NCI-H1694 (cell line): ENCODE results near the gene KLHL29.

Source experiments
- DNase-seq: peaks from one replicate; lab custom pipeline; 2025; lab: John Stamatoyannopoulos, UW

The KLHL29 gene

DNA sequence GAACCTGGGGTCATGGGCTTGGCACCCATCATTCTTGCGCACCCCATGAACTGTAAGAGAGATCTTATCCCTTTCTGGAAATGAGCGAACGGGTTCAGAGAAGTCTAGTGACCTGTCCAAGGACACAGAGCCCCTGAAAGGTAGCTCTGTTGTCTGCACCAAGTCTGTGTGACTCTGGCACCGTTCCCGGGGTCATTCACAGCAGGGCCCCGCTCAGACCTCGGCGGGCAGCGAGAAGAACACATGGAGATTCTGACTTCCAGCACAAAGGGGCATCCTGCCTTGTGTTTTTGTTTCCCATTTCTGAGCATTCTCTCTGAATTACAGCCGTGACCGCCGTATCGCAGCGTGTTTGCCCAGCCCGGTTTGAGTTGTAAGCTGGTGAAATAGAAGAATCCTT, 231.7 kb downstream of the KLHL29 start:
- no peak for DNase-seq

DNA sequence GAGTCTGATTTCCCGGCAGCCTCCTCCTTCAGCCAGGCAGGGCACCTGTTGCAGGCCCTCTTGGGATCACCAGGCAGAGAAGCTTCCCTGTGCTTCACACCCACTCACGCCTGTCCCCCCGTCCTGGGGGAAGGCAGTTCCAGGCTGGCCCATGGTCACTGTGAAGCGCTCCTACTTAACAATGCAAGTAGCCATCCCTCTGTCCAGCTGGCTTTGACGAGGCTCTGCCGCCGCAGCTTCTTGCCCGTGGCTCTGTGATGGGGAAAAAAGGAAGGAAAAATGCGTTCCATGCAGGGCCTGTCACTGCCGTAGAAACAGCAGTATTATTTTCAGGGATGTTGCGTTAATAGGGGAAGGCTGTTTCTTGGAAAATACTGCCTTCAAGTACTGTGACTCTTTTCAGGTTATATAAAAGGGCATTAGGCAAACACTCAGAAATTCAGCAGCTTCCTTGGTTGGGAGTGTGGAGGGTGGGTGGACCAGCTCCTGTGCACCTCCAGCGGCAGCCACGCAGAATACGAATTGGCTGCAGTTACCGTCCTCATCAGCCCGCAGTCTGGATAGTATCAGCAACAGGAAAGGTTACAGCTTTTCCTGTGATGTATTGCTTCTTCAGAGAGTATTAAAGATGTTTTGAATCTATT, 232.3 kb downstream of the KLHL29 start:
- DNase-seq, result peak; percentile 71

DNA sequence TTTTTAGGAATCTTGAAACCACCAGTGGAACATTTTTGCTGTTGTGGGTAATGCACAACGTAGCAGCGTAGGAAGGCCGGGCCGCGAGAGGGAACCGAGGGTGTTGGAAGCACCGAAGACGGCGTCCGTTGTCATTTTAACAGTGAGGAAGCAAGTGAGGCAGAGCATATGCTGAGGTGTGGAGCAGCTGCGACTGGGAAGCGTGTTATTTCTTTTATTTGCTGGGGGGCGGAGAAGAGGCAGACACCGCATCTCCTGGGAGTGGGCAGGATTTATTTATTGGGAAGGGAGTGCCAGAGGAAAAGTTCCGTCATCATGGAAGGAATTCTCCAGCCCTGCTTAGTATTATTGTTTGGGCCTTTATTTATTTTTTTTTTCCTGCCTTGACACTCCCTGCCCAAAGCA, 232.8 kb downstream of the KLHL29 start:
- peak; percentile 54 for DNase-seq

DNA sequence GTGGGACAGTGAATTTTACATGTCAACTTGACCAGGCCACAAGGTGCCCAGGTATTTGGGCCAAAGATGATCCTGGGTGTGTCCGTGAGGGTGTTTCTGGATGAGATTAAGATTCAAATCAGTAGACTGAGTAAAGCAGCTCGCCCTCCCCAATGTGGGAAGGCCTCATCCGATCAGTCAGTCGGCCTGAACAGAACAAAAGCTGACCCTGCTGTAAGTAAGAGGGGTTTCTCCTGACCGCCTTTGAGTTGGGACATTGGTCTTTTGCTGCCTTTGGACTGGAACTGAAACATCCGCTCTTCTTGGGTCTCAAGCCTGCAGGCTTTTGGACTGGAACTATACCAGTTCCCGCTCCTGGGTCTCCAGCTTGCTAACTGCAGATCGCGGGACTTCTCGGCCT, 233.3 kb downstream of the KLHL29 start:
- no peak for DNase-seq

- DNase-seq, result peak; percentile 71
Observed at GRCh38 chr2:23618794-23619530, 234.0 kb downstream of the KLHL29 start.

DNA sequence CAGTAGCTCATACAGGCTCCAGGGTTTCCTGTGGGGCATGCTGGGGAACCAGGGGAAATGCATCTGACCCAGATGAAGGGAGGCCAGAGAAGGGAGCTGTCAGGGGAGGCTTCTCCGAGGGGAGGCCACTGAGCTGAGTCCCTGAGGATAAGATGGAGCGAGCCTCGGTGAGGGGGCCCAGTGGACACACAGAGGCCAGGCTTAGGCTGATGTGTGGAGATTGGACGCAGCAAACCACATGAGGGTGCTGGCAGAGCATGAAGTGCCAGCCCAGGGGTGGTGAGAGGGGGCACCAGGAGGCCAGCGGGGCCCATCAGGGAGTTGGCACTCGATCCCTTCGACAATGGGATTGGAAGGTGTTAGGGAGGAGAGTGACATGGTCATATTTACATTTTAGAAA, 235.0 kb downstream of the KLHL29 start:
- DNase-seq, result no peak

DNA sequence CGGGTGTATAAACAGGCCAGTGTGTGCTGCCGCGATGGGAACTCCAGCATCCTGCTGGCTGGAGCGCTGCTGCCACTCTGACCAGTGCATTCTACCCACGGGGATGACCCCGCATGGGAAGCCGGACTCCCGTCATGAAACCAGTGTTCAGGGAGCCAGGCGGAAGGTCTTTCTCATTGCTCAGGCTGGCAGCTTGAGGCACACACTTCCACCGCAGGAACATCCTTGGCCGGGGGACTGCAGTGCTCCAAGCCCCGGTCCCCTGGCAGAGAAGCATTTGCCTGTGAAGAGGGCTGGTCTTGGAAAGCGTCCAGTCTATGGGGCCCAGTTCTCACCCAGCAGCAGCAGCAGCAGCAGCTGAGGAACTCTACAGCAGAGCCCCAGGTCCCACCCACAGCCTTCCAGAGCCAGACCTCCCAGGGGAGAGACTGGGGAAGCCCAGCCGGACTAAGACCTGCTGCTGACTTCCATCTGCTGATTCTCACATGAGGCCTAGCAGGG, 235.9 kb downstream of the KLHL29 start:
- DNase-seq, result peak; percentile 81

- no peak for DNase-seq
Observed at GRCh38 chr2:23621616-23622015, 236.6 kb downstream of the KLHL29 start.

DNA sequence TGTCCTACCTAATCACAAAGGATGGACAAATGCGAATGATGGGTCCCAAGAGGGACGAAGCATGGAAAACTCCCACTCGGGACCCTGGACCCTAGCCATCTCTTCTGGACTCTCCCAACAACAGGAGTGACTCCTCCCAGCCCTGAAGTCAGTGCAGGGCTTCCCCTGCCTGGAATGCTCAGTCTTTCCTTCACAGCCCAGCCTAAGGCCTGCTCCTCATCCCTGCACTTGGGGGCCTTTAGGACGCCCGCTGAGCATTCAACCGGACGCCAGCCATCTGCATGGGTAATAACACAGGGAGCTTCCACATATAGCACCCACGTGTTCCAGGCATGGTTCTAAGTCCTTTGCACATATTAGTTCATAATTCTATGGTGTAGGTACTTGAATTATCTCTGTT, 237.5 kb downstream of the KLHL29 start:
- no peak for DNase-seq

DNA sequence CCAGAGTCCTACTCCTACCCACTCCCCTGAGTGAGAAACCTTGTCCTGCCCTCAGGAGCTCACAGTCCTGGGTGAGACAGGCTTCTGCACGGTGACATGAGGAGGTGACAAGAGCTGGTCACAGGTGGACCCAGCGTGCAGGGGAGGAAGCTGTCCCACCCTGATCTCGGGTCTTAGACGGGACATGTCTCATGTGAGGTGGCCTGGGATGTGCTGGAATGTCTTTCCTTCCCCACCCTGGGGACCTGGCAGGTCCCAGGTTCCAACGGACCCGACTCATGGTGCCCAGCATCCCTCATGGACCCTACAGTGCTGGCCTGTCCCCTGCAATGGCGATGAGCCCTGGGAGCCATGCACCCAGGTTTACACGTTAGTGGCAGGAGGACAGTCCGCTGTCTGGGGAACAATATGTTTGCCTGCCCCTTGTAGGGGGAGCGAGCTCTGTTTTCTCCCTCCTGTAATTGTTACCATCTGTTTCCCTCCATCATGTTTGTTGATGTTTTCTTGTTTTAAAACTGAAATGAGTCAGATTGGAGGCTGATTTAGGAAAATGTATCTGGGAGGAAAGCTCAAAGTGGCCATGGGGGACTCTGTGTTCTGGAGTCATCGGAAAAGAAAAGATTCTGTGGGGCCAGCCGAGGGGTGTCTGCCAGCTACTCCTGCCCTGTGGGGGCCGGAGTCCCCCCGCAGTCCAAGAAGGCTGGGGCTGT, 238.1 kb downstream of the KLHL29 start:
- DNase-seq, result peak; percentile 28

- peak; percentile 18 for DNase-seq
Observed at GRCh38 chr2:23624378-23624777, 239.4 kb downstream of the KLHL29 start.

GRCh38 chr2:23624915-23625314, 239.9 kb downstream of the KLHL29 start:
- DNase-seq, result no peak

GRCh38 chr2:23625726-23626125, 240.7 kb downstream of the KLHL29 start:
- DNase-seq, result no peak

DNA sequence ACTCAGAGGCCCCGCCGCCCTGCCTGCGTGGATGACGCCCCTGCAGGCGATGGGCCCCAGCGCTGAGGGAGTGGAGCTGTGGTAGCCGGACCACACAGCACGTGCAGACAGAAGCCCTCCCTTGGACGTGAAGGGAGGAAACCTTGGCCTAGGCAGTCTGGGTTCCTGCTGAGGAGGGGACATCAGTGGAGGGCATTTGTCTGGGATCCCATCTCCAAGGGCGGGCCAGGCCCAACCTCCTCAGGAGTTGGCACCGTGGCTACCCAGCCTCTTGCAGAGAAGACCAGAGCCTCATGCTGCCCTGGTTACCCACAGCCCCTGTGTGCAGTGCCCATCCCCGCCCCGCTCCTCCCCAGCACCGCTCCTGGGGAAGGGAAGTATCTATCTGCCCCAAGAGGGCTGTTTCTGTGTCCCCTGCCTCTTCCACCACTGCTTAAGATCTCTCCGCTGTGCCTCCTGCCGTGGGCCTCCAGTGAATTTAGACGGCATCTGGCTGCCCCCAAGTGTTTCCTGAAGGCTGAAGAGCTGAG, 241.8 kb downstream of the KLHL29 start:
- DNase-seq, result no peak

DNA sequence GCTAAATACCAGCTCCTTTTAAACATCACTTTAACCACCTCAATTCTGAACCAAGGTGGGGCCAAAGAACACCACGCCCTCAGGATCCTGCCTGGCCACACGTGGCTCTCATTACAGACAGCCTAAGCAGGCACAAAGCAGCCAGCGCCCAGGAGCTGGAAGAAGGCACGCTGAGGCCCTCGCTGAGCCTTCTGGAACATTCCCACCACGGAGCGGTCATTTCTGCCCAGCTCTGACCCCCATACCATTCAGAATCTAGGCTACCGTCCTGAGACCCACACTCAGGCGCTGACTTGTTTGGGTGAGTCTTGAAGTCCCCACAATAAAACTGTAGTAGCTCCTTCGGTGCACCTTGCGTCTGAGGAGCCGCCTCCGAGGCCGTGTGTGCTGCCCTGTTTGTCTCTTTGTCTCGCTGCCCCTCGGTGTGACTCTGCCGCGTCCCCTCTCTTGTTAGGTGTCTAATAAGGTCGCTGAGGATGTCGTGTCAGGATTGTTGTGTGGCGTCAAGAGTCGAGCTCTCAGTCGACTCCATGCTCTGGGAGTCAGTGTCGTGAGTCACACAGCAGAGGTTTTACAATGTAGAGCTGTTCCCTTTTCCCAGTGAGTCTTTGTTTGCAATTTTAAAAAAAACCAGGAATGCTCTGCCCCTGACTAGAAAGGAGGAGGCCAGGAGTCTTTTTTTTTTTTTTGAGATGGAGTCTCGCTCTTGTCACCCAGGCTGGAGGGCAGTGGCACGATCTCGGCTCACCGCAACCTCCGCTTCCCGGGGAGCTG, 242.4 kb downstream of the KLHL29 start:
- no peak for DNase-seq

DNA sequence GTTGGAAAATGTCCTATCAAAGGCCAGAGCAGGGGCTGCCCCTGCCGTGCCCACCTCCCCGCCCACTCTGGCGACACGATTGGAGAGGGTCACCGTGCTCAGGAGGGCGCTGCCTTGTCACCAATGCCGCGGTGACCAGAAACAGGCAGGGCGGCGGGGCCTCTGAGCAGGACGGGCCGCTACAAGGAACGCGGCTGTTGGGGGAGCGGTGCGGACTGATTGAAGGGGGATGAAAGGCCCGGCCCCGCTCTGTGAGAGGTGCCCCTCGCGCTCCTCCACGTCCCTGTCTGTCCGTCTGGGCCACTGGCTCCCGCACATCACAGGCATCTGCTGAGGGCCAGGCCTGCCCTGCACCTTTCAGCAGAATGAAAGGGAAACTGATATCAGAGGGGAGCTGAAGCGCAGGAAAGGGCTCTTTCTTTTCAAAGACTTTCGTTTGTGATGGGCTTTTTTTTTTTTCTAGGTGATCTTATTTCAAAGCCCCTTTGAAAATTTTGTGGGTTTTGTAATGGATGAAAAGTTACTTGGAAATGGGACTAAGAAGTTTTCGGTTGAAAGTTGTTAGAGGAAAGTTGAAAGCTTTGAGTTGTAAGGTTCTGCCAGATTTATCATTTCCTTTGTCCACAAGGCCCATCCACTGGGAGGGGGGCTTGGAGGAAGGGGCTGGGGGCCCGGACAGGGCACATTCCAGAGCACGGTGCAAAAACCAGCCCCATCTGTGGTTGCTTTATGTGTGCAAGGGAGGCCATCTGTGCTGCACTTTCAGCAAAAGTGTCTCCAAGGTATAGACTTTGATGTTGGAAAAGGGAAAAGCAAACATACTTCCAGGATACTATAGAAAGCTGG, 244.2 kb downstream of the KLHL29 start:
- DNase-seq, result no peak

DNA sequence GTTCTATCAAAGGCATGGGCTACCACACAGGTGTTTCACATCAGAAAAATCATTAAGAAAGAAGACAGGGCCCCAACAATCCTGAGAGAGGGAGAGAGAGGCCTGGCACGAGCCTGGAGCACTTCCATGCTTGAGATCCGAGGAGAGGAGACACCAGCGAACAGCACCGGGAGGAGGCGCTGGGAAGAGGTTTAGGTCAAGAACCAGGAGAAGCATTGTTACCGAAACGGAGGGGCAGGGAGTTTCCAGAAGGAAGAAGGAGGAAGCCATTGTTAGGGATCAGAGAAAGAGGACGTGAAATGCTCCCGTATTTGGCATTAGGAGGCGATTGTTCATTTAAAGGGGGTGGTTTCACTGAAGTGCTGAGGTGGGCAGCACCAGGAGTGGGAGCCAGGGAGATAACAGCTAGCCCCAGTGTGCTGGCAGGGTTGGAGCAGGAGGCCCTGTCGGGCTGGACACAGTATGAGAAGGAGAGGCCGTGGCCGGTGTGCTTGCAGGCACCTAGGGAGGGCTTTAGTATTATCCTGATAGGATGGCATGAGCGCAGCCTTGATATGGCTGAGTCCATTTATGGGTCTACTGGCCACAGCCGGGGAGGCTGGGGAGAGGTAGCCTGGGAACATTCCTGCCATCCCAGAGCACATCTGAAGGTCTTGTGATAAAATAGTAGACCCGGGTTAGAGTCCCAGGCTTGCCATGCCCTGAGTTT, 244.9 kb downstream of the KLHL29 start:
- DNase-seq, result no peak

- DNase-seq, result no peak
Observed at GRCh38 chr2:23630961-23631360, 246.0 kb downstream of the KLHL29 start.

DNA sequence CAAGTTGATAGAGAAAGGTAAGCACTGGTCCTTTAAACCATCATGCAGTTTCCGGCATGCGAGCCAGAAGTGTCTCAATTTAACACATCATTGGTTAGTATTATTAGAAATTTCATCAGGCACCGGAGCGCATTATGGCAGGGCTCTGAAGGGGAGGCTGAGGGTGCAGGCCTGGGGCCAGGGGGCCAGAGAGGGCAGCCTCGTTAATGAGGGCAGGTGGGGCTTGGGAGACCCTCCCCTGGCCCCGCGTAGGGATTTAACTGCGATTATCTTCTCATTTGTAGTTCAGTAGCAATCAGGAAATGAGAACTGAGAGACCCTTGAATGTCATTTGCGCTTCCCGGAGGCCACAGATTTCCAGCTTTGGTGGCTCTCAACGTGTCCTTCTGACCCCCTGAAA, 246.4 kb downstream of the KLHL29 start:
- DNase-seq, result no peak

GRCh38 chr2:23632386-23632785, 247.4 kb downstream of the KLHL29 start:
- DNase-seq, result no peak
